OCI-LY1 (cell line): Measurements from ENCODE around the gene SFN.
"Not testable (repeated sequence)": the region's sequence is repeated elsewhere in the genome, so short reads cannot be mapped to it uniquely, and the experiment has no call there.

ENCODE experiments used
- CTCF ChIP-seq: fragments of 200-600 bp; sonication (generic), shearing (Covaris generic); IDR thresholded peaks from 2 replicates; pipeline ENCODE4 v1.5.1; 2017; ENCODE audit warnings: mild to moderate bottlenecking, antibody characterized with exemption, low read length, moderate library complexity, mixed read lengths
- EZH2 ChIP-seq: fragments of 200-600 bp; sonication (generic), shearing (Covaris generic); IDR thresholded peaks from 2 replicates; pipeline ENCODE4 v1.8.0; 2017; ENCODE audit warnings: borderline replicate concordance, mixed run types, mild to moderate bottlenecking, antibody characterized with exemption, low read length, moderate library complexity, mixed read lengths

DNA sequence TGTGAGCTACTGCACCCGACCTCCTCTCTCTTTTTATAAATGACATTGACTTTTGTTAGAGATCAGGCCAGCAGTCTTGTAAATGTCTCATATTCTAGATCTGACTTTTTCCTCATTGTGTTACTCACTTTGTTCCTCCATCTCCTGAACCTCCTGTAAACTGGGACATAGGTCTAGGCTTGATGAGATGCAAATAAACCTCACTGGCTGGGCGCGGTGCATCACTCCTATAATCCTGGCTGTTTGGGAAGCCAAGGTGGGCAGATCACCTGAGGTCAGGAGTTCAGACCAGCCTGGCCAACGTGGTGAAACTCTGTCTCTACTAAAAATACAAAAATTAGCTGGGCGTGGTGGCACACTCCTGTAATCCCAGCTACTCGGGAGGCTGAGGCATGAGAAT is 15.1 kb upstream of the SFN start:
- not testable (repeated sequence) for TF ChIP-seq CTCF, EZH2
